Skeletal muscle cell (primary cell): ENCODE results near the gene LRFN3.
"Not testable (repeated sequence)": the region's sequence is repeated elsewhere in the genome, so short reads cannot be mapped to it uniquely, and the experiment has no call there.

Experiments used
- DNase-seq: peaks from one replicate; pipeline ENCODE4 v3.0.0-alpha.2; 2010; ENCODE audit warnings: low read depth
- H3K4me3 ChIP-seq: 2 replicates; pipeline ENCODE4 v1.5.1; 2011; ENCODE audit warnings: low read depth, mild to moderate bottlenecking, control low read depth, low read length, moderate library complexity

The LRFN3 gene

GRCh38 chr19:35904311-35905068 lies 31.7 kb upstream of the LRFN3 start:
- H3K4me3 ChIP-seq, result no peak overlapping the region
- no peak for DNase-seq

- H3K4me3 ChIP-seq, result no peak overlapping the region
- no peak for DNase-seq
These were observed 30.9 kb upstream of the LRFN3 start for GRCh38 chr19:35905178-35905727.

- H3K4me3 ChIP-seq, result no peak overlapping the region
These were observed 28.8 kb upstream of the LRFN3 start for GRCh38 chr19:35907377-35907745.

GRCh38 chr19:35908010-35908441 lies 28.1 kb upstream of the LRFN3 start, which contains the start of gene TYROBP:
TSS of gene TYROBP (minus strand) at chr19:35908295. CDS start at chr19:35908228, 67 bp downstream.
- DNase-seq, result no peak
- no peak within 1 kb of the TSS for H3K4me3 ChIP-seq

More at GRCh38 chr19:35907377-35907745, 28.8 kb upstream of the LRFN3 start:
- no peak for DNase-seq

GRCh38 chr19:35908973-35909683 lies 27.0 kb upstream of the LRFN3 start:
- no peak overlapping the region for H3K4me3 ChIP-seq
- DNase-seq, result no peak

- H3K4me3 ChIP-seq, result no peak overlapping the region
- DNase-seq, result no peak
These were observed 26.5 kb upstream of the LRFN3 start for GRCh38 chr19:35909684-35910035.

GRCh38 chr19:35910355-35910754 lies 25.8 kb upstream of the LRFN3 start:
- not testable (repeated sequence) for H3K4me3 ChIP-seq

GRCh38 chr19:35911173-35911572 lies 25.0 kb upstream of the LRFN3 start:
- H3K4me3 ChIP-seq, result no peak overlapping the region
- no peak for DNase-seq

More at GRCh38 chr19:35910355-35910754, 25.8 kb upstream of the LRFN3 start:
- not testable (repeated sequence) for DNase-seq

GRCh38 chr19:35911790-35912189 lies 24.4 kb upstream of the LRFN3 start:
- DNase-seq, result no peak
- no peak overlapping the region for H3K4me3 ChIP-seq

- H3K4me3 ChIP-seq, result no peak overlapping the region
- no peak for DNase-seq
These were observed 22.6 kb upstream of the LRFN3 start for GRCh38 chr19:35913589-35913988.

GRCh38 chr19:35915443-35915842 lies 20.7 kb upstream of the LRFN3 start:
- no peak overlapping the region for H3K4me3 ChIP-seq
- no peak for DNase-seq

GRCh38 chr19:35919306-35919705 lies 16.9 kb upstream of the LRFN3 start:
- DNase-seq, result no peak
- no peak overlapping the region for H3K4me3 ChIP-seq

- H3K4me3 ChIP-seq, result no peak overlapping the region
- DNase-seq, result no peak
These were observed 15.2 kb upstream of the LRFN3 start for GRCh38 chr19:35921012-35921411.

GRCh38 chr19:35925501-35925900 lies 10.7 kb upstream of the LRFN3 start:
- DNase-seq, result no peak
- H3K4me3 ChIP-seq, result no peak overlapping the region

- DNase-seq, result no peak
- no peak overlapping the region for H3K4me3 ChIP-seq
These were observed 7.7 kb upstream of the LRFN3 start for GRCh38 chr19:35928507-35928906.

- no peak for DNase-seq
- no peak overlapping the region for H3K4me3 ChIP-seq
These were observed 6.3 kb upstream of the LRFN3 start for GRCh38 chr19:35929876-35930275.

GRCh38 chr19:35931161-35931873 lies 4.9 kb upstream of the LRFN3 start:
- DNase-seq, result peak; percentile 98
- peak overlapping the region; percentile 37 for H3K4me3 ChIP-seq

GRCh38 chr19:35931874-35932202 lies 4.3 kb upstream of the LRFN3 start:
- H3K4me3 ChIP-seq, result no peak overlapping the region
- DNase-seq, result no peak

GRCh38 chr19:35932291-35932936 lies 3.8 kb upstream of the LRFN3 start:
- no peak for DNase-seq
- H3K4me3 ChIP-seq, result no peak overlapping the region
